Measurements from ENCODE around the gene BHLHA15. TPM values are rescaled to one million over a fixed set of nuclear protein-coding genes. Genes with fewer than 3 reads are reported as not detected.

Gene BHLHA15
- polyA plus RNA-seq, 3 donors: 3.4 to 413 TPM; not detected in 1

- WGBS, 3 donors: 93 to 98% (median 97%) methylated on average over 18 of the region's 18 CpGs
- H3K27ac ChIP-seq (ENCODE audit: low read depth, low read length): no peak overlapping the region
Observed at GRCh38 chr7:98203964-98204605, 7.2 kb upstream of the BHLHA15 start.

DNA sequence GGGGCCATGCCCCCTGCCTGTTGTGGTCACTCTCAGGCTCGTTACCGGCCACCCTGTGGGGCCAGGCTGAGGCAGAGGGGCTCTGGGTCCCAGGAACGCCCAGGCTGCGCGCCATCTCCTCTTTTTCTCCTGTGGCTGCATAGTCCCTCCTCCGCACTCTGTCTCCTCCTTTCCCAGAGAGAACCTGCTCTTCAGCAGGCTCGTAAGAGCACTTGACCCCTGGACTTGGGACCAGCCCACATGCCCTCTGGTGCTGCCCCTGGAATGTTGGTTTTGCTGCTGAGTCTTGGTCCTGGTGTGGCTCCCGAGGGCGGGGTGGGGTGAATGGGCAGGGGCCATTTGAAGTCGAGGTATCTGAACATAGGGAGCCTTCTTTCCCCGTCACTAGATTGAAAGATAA, 6.6 kb upstream of the BHLHA15 start:
- H3K27ac ChIP-seq (ENCODE audit: low read depth, low read length): no peak overlapping the region
- 83 to 95% (median 94%) methylated on average over 11 of the region's 11 CpGs for WGBS, 3 donors

GRCh38 chr7:98205162-98205845, 5.9 kb upstream of the BHLHA15 start:
- 93 to 96% (median 95%) methylated on average over 47 of the region's 47 CpGs for WGBS, 3 donors
- H3K27ac ChIP-seq (ENCODE audit: low read depth, low read length): no peak overlapping the region

DNA sequence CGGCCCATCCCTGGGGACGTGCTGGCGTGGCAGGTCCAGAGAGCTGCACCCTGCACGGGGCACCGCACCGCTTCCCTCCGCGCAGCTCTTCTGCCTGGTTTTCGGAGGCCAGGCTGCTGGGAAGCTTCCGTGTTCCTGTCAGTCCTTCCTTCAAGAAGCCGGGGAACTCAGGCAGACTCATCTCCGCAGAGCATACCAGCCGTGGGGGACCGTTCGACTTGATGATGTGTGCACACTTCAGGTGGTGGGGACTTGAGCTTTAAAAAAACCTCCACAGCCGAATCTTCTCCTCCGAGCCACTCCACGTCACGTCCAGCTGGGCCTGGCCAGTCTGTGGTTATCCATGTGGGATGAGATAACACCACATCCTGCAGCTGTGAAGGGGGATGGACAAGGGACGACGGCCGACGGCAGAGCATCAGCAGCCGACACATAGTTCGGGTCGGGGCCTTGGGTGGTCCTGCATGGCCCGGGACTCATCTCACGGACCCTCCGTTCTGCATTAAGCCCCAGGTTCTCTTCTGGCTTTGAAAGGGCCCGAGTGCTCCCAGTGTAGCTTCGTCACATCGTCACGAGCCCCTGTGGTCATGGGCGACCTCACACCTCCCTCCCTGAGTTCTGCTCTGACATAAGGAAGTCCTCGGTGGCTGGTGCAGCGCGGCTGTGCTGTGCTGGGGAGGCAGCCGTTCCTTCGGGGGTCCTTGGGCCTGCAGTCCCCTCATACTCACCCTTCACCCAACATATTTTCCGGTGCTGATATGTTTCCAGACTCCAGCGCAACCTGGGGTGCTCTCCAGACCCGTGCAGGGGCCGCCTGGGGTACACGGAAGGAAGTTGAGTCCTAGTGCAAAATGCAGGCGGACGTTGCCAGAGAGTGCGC, 4.5 kb upstream of the BHLHA15 start:
- WGBS, 3 donors: 93 to 95% (median 95%) methylated on average over 47 of the region's 47 CpGs
- no peak overlapping the region for H3K27ac ChIP-seq (ENCODE audit: low read depth, low read length)

- H3K27ac ChIP-seq (ENCODE audit: low read depth, low read length): no peak overlapping the region
- WGBS, 3 donors: 89 to 95% (median 94%) methylated on average over 17 of the region's 17 CpGs
Observed at GRCh38 chr7:98209166-98209920, 1.9 kb upstream of the BHLHA15 start.

GRCh38 chr7:98210513-98211220, 572 bp upstream of the BHLHA15 start:
- no peak overlapping the region for H3K27ac ChIP-seq (ENCODE audit: low read depth, low read length)
- WGBS, 3 donors: 2 to 10% (median 5%) methylated on average over 40 to 46 of the region's 49 CpGs

DNA sequence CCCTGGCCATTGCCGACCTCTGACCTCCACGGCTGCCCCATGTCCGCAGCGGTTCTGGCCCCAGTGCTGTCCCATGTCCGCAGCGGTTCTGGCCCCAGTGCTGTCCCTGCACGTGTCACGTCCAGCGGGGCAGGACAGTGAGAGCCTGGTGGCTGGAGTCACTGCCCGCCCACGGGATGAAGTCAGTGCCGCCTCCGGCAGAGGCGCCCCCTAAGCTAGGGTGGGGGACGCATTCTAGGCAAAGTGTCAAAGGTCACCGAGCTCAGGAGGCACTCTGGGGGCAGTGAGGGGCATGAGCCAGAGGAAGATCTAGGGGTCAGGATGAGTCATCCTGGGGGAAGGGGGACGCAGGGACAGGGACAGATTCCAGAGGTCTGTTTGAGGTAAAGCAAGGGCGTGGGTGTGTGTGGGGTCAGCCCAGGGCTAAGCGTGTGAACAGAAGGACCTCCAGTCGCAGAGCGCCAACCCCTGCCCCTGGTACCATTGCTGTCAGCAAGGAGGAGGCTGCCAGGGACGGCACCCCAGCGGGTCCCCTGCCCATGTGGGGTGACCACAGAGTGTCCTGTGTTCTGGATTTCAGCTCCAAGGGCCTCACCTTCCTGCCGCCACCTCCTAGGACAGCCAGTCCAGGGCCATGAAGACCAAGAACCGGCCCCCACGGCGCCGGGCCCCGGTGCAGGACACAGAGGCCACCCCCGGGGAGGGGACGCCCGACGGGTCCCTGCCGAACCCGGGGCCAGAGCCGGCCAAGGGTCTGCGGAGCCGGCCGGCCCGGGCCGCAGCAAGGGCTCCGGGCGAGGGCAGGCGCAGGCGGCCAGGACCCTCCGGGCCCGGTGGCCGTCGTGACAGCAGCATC, 665 bp downstream of the BHLHA15 start:
- H3K27ac ChIP-seq (ENCODE audit: low read depth, low read length): no peak overlapping the region
- 40 to 83% (median 73%) methylated on average over 40 to 49 of the region's 49 CpGs for WGBS, 3 donors

- 42 to 88% (median 88%) methylated on average over 28 to 30 of the region's 30 CpGs for WGBS, 3 donors
- no peak overlapping the region for H3K27ac ChIP-seq (ENCODE audit: low read depth, low read length)
Observed at GRCh38 chr7:98212532-98213041, 1.3 kb downstream of the BHLHA15 start.

DNA sequence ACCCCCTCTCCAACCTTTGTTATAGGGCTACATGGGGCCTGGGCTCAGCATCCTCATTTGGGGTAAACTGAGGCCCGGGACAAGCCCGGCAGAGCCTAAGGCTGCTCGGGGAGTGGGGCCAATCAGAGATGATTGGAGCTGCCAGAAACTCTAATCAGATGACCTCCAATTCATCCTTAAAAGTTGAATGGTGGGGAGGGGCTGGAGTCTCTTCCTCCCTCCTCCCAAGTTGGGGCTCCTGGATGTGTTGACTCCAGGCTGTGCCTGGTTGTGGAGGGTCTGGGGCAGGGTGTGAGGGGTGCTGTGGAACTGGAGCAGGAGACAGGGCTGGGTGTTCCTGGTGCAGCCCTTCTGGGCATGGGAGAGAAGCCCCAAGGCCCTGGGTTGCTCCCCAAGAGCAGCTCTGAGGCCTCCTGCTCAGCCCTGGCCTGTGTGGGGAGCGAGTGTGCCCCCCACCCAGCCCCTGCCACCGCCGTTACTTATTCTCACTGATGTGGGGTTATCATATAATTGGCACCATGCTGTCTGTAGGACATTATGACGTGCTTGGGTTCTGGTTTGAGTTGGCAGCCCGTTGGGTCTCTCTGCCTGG, 2.2 kb downstream of the BHLHA15 start:
- no peak overlapping the region for H3K27ac ChIP-seq (ENCODE audit: low read depth, low read length)
- WGBS, 3 donors: 43 to 88% (median 74%) methylated on average over 8 of the region's 8 CpGs

DNA sequence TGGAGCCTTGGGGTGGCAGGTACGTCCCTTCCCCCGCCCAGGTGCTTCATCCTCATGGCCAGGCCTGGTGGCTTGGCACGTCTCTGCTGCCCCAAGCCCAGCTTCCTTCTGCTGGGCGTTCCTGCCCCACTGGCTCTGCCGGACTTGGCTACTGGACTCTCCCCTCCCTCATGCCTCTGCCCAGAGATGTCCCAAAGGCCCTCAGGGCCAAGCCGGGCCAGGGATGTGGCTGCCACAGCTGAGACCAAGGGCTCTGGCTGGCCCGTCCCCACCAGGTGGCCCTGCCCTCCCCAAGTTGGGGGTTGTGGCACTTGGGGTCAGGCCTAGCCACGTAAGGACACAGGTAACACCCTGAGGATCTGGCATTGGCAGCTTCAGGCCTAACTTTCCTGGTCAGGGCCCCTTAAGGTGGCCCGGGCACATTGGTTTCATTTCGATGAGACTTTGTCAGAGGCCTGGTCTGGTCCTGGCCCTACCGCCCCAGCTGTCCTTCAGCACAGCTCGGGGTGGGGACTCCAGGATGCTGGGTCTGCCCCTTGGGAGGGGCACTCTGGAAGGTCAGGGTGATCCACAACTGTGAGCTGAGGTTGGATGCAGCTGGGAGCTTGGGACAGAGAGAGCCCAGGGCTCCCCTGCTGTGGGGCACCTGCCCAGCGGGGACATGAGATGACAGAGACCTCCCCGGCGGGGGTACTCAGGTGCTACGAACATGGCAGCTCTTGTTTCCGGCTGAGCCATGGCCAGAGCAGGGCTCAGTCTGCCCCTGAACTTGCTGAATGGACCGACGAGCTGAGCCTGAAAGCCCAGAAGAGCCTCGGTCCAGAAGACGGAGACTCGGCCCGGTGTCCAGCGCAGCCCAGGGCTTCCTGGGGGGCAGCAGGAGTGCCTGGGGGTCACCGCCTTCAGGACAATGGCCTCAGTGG, 2.9 kb downstream of the BHLHA15 start:
- H3K27ac ChIP-seq (ENCODE audit: low read depth, low read length): no peak overlapping the region
- 44 to 82% (median 78%) methylated on average over 25 of the region's 25 CpGs for WGBS, 3 donors

GRCh38 chr7:98214811-98215321, 3.6 kb downstream of the BHLHA15 start:
- H3K27ac ChIP-seq (ENCODE audit: low read depth, low read length): no peak overlapping the region
- 52 to 94% (median 90%) methylated on average over 26 to 27 of the region's 27 CpGs for WGBS, 3 donors

- WGBS, 3 donors: 56 to 91% (median 87%) methylated on average over 32 of the region's 32 CpGs
- no peak overlapping the region for H3K27ac ChIP-seq (ENCODE audit: low read depth, low read length)
Observed at GRCh38 chr7:98215561-98216495, 4.6 kb downstream of the BHLHA15 start.

- 51 to 91% (median 91%) methylated on average over 24 of the region's 24 CpGs for WGBS, 3 donors
- H3K27ac ChIP-seq (ENCODE audit: low read depth, low read length): no peak overlapping the region
Observed at GRCh38 chr7:98216941-98217622, 5.8 kb downstream of the BHLHA15 start.

Measured in adipose tissue (tissue), 3 donors.